GM21737 (cell line): Measurements from ENCODE around the gene NEUROG1.
"Not testable (repeated sequence)": the region's sequence is repeated elsewhere in the genome, so short reads cannot be mapped to it uniquely, and the experiment has no call there.

Experiments used
- ATAC-seq: cut with Tn5 transposase; IDR thresholded peaks from one replicate; pipeline ENCODE4 v1.9.1; 2021; ENCODE audit warnings: mild to moderate bottlenecking, moderate library complexity; ENCODE audit not compliant: unreplicated experiment

NEUROG1 gene

GRCh38 chr5:135537745-135538144, 2.0 kb upstream of the NEUROG1 start:
- no peak for ATAC-seq

DNA sequence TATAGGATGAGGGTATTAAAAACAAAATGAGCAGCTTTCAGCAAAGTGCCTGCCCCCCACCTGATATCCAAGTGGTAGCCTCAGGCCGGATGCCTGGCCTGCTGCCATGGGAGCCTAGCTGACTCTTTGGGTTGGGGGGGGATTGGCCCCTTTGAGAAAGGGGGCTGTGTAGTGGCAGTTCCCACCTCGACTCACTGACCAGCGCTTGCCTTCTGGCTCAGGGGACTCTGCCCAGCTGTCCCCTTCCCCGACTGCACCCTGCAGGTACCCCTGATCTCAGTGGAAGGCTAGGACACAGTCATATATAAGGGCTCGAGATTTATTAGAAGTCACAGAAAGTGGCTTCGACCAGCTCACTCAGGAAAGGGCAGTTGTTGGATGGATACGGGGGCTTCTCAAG, 1.5 kb upstream of the NEUROG1 start:
- ATAC-seq = no peak

DNA sequence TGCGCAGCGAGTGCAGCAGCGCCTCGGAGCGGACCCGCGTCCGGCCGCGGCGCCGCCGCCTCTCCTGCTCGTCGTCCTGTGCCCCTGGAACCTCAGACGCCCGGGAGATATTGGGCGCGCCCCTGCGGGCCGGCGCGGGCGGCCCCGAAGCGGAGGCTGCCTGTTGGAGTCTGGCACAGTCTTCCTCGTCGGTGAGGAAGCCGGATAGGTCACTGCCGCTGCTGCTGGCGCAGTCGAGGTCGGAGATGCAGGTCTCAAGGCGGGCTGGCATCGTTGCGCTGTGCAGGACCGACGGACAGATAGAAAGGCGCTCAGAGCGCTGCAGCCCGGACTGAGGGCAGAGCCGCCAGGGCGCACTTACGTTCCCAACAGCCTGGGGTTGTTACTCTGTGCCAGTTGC, 344 bp downstream of the NEUROG1 start:
- no peak for ATAC-seq

DNA sequence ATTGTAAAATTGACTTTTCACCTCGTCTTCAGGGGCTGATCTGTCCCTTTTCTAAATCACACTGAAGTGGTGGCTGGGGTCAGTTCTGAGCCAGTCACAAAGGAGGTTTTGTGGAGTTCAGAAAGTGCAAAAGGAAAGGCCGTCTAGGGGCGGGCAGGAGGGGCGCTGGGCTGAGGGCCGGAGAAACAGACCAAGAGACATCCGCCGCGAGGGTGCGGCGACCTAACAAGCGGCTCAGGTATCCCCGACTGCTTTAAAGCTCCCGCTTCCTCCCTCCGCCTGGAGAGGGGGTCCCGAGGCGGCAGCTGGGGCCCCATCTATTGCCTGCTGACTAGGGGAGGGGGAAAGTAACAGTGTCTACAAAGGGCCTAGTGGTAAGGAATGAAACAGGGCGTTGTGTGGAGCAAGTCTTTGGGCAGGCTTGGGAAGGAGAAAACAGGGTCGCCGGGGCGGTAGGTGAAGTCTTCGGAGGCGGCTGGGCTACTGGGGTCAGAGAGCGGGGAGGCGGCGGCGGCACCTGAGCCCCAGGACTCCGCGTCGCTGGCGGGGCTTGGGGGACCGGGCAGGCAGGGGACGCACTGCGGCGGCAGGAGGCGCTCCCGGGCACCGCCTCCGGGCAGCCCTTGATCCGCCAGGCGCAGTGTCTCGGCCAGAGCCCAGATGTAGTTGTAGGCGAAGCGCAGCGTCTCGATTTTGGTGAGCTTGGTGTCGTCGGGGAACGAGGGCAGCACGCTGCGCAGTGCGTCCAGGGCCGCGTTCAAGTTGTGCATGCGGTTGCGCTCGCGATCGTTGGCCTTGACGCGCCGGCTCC, 950 bp downstream of the NEUROG1 start:
- no peak for ATAC-seq

GRCh38 chr5:135533794-135534193, 2.0 kb downstream of the NEUROG1 start:
- ATAC-seq = no peak

GRCh38 chr5:135533334-135533733, 2.4 kb downstream of the NEUROG1 start:
- no peak for ATAC-seq

DNA sequence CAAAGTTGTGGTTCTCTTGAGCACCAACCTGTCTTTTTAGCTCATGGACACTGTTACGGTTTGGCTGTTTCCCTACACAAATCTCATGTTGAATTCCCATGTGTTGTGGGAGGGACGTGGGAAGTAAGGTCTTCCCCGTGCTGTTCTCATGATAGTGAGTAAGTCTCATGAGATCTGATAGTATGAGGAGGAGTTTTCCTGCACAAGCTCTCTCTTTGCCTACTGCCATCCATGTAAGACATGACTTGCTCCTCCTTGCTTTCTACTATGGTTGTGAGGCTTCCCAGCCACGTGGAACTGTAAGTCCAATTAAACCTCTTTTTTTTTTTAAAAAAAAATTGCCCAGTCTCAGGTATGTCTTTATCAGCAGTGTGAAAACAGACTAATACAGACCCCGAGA, 6.2 kb downstream of the NEUROG1 start:
- not testable (repeated sequence) for ATAC-seq

DNA sequence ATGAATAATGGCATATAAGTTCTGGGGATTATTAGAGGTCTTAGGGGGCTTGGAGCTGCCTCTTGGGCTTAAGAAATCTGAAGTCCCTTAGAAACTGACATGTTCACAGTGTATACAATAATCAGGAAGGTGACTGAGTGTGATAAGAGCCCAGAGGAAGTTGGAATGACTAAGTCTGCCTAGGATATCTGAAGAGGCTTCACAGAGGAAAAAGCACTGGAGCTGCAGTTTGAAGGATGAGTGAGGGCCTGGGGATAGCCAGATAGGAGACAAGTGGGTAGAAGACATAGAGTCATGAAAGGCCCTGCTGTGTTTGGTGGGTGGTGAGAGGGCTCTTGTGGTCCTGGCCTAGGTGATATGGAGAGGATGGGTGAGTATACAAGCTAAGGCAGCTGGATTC, 8.8 kb downstream of the NEUROG1 start:
- ATAC-seq = no peak

- no peak for ATAC-seq
Observed at GRCh38 chr5:135521964-135522363, 13.8 kb downstream of the NEUROG1 start.

- no peak for ATAC-seq
Observed at GRCh38 chr5:135517631-135518030, 18.1 kb downstream of the NEUROG1 start.

- ATAC-seq = no peak
Observed at GRCh38 chr5:135514116-135514515, 21.6 kb downstream of the NEUROG1 start.

DNA sequence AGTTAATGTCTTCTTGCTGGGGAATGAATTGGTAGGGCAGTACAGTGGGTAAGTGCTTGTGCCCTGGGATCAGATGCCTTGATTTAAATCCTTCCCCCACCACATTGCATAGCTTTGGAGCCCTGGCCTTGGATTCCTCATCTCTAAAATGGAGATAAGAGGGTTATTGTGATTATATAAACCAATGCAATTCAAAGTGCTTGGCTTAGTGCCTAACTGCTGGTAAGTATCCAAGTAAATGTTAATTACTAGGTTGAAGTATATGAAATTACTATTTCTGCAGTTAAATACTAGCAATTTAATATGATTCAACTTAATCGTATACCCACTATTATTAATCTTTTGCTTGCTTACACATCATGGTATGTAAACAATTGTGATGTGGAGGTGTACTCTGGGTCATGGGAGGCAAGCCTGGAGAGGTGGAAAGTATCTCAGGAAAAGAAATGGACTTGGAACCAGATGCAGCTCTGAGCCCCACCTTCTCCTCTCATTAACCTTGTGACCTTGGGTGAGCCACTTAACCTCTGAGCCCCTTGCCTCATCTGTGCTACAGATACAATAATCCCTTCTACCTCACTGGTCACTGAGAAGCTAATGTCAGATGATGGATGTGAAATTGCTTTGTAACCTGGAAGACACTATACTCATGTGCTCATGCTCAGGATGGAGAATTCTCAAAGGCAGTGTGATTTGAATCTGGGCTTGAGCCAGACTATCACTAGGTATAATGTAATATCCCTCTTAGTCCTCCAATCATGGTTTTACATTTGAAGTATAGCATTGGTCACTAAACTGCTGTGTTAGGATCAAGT, 23.8 kb downstream of the NEUROG1 start:
- no peak for ATAC-seq

DNA sequence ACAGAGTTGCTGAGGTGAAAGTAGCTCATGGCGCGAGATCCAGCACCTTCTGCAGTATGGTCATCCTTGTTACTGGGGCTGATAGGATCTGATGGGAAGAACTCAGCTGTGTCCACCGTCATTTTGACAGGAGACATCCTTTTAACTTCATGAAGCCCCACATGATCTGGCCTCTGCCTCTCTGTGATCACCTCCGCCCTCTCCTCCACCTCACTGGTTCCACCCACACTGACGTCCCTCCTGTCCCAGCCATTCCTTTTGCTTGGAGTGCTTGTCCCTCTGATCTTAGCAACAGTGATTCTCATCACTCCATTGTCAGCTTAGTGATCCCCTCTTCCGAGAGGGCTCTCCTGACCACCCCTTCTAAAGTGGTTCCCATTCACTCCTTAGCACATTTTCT, 25.8 kb downstream of the NEUROG1 start:
- no peak for ATAC-seq

- ATAC-seq = no peak
Observed at GRCh38 chr5:135508496-135509005, 27.2 kb downstream of the NEUROG1 start.

- ATAC-seq = no peak
Observed at GRCh38 chr5:135505973-135506372, 29.8 kb downstream of the NEUROG1 start.

DNA sequence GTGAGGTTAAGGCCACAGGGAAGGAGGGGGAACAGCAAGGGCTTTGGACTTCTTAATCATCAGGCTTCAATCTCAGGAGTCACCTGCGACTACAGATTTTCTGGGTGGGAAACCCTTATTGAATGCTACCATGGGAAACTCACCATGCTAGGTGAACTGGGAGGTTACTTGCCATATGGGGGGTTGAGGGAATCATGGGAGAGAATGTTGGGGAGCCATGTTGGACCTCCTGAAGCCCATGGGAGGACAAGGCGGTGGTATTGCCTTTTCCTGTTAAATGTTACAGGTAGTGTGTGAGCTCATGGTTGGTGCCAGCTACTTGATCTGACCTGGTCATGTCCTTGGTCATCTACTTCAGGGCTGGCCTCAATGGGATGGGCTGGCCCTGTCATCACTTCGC, 31.4 kb downstream of the NEUROG1 start:
- no peak for ATAC-seq

DNA sequence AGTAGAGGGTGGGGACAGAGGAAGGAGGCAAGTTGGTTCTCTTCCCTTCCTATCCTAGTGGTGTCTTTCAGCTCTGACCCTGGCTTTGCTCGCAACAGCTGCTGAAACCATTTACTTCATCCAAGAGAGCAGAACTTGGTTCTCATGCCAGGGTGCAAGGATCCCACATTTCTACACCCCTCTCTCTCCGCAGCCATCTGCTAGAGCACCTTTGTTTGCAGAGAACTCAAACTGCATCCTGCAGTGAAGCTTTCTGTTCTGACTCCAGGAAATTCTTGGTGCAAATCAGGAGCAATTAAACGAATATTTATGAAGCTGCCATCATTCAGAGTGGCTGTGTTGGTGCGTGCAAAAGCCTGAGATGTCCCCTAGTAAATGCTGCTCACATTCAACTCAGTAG, 31.9 kb downstream of the NEUROG1 start:
- no peak for ATAC-seq

DNA sequence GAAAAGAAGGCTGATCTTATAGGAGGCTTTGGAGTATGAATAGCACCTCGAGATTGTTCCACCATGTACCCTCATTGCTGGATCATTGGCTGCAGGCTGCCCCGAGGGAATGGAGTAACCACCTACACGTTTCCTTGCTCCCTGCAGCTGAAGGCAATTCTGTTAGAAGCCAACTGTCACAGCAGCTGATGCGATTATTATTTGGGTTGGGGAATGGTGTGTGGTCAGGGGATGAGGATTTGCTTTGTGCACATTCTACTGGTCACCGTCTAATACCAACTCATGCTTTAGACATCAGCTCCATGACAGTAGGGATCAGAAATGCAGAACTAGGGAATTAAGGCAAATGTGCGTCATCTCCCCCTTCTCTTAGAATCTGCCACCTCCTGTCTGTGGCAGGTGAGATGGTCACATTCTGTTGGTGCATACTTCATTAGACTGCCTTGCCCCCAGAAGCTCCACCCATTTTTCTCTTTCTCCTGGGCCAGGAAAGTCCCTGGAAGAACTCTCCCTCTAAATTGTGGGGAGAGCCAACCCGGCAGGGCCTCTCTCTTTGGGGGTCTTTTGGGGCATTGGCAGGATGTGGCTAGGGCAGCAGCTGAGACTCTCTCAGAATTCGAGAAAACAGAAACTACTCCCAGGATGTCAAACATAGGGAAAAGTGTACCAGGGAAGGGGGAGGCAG, 32.8 kb downstream of the NEUROG1 start:
- ATAC-seq = no peak

DNA sequence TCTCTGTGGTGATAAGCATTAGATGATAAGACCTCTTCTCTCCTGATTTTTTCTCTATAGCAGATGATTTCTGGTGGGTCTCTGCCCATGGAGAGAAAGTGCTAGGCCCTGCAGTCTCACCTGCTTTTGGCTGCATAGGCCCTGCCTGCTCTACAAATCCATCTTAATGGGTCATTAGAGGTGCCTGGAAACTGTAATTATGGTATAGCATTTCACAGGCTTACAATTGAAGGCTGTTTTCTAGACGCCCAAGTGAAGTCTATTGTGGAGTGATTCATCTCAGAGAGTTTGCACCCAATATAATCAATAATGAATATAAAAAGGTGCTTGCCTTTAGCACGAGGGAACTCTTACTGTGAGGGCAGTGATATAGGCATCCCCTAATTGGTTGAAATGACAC, 33.8 kb downstream of the NEUROG1 start:
- ATAC-seq = no peak

- ATAC-seq = no peak
Observed at GRCh38 chr5:135498637-135498995, 37.1 kb downstream of the NEUROG1 start.

DNA sequence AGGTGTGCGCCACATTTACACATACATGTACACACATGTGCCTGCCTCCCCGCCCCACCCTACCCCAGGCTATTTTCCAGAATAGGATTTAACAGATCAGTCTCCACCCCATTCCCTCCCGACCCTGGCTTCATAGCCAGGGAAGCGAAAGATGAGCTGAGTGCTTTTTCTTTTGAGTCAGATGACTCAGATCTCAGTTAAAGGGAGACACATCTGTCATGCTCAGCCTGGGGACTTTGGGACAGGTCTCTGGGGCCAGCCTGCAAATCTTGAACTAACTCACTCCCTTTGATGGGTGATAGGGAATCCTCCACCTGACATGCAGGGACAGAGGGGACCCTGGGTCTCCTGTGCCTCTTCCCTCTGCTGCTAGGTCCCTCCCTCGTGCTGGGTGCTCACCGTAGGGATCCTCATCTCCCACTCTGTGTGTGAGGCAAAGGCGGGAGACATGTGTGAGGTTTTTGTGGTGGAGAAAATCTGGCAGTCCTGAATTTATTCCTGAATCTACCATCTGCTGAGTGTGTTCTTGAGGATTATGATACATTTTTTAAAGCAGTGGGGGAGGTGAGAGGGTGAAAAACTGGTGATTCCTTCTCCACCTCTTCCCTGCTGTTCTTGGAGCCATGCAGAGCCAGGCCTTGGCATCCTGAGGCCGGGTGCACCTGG, 37.7 kb downstream of the NEUROG1 start:
- no peak for ATAC-seq
